ENCODE results near the gene PIAS4.

The PIAS4 gene

DNA sequence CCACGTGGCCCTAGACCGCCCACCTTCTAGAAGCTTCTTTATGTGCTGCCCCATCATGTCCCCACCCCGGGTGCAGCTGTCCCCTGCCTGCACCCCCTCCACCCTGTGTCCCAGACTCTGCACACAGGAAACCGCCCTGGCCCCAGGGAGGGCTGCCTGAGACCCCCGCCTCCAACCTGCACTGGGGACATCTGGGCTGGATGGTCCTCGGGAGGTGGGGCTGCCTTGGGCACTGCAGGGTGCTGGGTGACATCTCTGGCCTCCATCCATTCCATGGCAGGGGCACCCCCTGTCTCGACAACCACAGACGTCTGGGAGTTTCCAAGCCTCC is 77.0 kb downstream of the PIAS4 start (continued):
- no peak for TF ChIP-seq OSR1 (CRISPR knock-in tag; IDR thresholded peaks at IDR 0.05)
- TF ChIP-seq ZNF565 (CRISPR knock-in tag; conservative IDR thresholded peaks at IDR 0.05; ENCODE audit: low read depth) = no peak
- no peak for TF ChIP-seq ZNF70 (CRISPR knock-in tag; IDR thresholded peaks at IDR 0.05)
- TF ChIP-seq ARNTL (CRISPR knock-in tag; IDR thresholded peaks at IDR 0.05; ENCODE audit: borderline replicate concordance, low read depth) = no peak
- no peak for TF ChIP-seq ZC3H10 (CRISPR knock-in tag; IDR thresholded peaks at IDR 0.05)

GRCh38 chr19:4086411-4086867 is 78.9 kb downstream of the PIAS4 start:
- TF ChIP-seq CSDC2 (CRISPR knock-in tag; IDR thresholded peaks at IDR 0.05) (no peak), ESRRG (CRISPR knock-in tag; IDR thresholded peaks at IDR 0.05) (no peak), ZC3H10 (CRISPR knock-in tag; IDR thresholded peaks at IDR 0.05) (no peak), ZNF565 (CRISPR knock-in tag; conservative IDR thresholded peaks at IDR 0.05; ENCODE audit: low read depth) (no peak), TSHZ2 (CRISPR knock-in tag; IDR thresholded peaks at IDR 0.05) (no peak), ISL1 (CRISPR knock-in tag; IDR thresholded peaks at IDR 0.05) (no peak), ARNTL (CRISPR knock-in tag; IDR thresholded peaks at IDR 0.05; ENCODE audit: borderline replicate concordance, low read depth) (no peak), ZNF8 (CRISPR knock-in tag; IDR thresholded peaks at IDR 0.05) (no peak), PPARA (CRISPR knock-in tag; IDR thresholded peaks at IDR 0.05; ENCODE audit: borderline replicate concordance) (no peak), BACH2 (CRISPR knock-in tag; IDR thresholded peaks at IDR 0.05; ENCODE audit: borderline replicate concordance) (no peak), CSRNP3 (CRISPR knock-in tag; IDR thresholded peaks at IDR 0.05) (no peak), CREB5 (CRISPR knock-in tag; IDR thresholded peaks at IDR 0.05; ENCODE audit: low read depth) (no peak), POU6F1 (CRISPR knock-in tag; IDR thresholded peaks at IDR 0.05; ENCODE audit: borderline replicate concordance, low read depth) (no peak)
- peak; percentile 4; the same call in 1 of the 3 replicates for ATAC-seq

DNA sequence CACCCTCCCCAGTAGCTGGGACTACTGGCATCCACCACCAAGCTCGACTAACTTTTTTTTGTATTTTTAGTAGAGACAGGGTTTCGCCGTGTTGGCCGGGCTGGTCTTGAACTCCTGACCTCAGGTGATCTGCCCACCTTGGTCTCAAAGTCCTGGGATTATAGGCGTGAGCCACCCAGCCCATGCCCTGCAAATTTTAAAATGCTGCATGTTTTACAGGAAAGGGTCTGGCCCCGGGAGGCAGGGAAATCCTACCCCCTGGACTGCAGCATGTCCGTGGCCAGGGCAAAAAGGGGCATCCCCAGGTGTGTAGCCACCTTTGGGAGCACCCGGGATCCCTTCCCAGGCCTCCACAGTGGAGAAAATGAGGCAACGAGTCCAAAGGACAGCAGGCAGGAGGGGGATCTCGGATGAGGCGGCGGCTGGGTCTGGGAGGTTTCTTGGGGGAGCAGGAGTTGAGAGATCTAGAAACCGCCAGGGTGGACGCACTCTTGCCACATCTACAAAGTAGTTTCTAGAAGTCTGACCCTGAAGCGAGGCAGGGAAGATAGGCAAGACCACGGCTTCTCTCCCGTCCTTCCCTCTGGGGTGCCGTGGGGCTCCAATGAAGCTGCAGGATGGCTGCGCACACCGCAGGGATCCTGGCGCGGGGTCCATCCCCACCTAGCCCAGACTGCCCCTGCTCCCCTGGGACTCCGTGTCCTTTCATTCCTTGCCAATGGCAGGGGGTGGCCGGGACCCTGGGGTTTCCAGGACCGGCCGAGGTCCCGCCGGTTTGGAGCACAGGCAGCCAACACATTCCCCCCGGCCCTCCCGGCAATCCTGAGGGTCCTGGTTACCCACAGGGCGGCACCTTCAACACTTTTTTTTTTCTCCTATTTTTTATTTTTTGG is 80.5 kb downstream of the PIAS4 start:
- TF ChIP-seq OSR1 (CRISPR knock-in tag; IDR thresholded peaks at IDR 0.05) (no peak), TCF4 (CRISPR knock-in tag; IDR thresholded peaks at IDR 0.05; ENCODE audit: borderline replicate concordance) (no peak), ISL1 (CRISPR knock-in tag; IDR thresholded peaks at IDR 0.05) (no peak), TOX (CRISPR knock-in tag; IDR thresholded peaks at IDR 0.05; ENCODE audit: borderline replicate concordance) (no peak), CREB5 (CRISPR knock-in tag; IDR thresholded peaks at IDR 0.05; ENCODE audit: low read depth) (no peak), ZFP30 (CRISPR knock-in tag; IDR thresholded peaks at IDR 0.05) (no peak), CSDC2 (CRISPR knock-in tag; IDR thresholded peaks at IDR 0.05) (no peak), POU6F1 (CRISPR knock-in tag; IDR thresholded peaks at IDR 0.05; ENCODE audit: borderline replicate concordance, low read depth) (no peak), ESRRG (CRISPR knock-in tag; IDR thresholded peaks at IDR 0.05) (no peak), ARNTL (CRISPR knock-in tag; IDR thresholded peaks at IDR 0.05; ENCODE audit: borderline replicate concordance, low read depth) (no peak)
- ATAC-seq = peak; percentile 4; the same call in 2 of the 3 replicates
